ENCODE measurements around the gene TBC1D7.

GRCh38 chr6:13318821-13319220 lies 9.5 kb downstream of the TBC1D7 start:
- TF ChIP-seq PBX3 (CRISPR knock-in tag; IDR thresholded peaks at IDR 0.05) (no peak), ZNF239 (tag by site-specific recombination; IDR thresholded peaks at IDR 0.05) (no peak), ZNF350 (tag by site-specific recombination; IDR thresholded peaks at IDR 0.05) (no peak)

All from HEK293 (cell line).